HG02759 (cell line): ENCODE measurements around the gene PTPN4.
"Not testable (repeated sequence)": the region's sequence is repeated elsewhere in the genome, so short reads cannot be mapped to it uniquely, and the experiment has no call there.

Experiments used
- ATAC-seq: cut with Tn5 transposase; IDR thresholded peaks from one replicate; pipeline ENCODE4 v1.9.1; 2021; ENCODE audit warnings: mild to moderate bottlenecking, moderate library complexity; ENCODE audit not compliant: unreplicated experiment

Gene PTPN4

DNA sequence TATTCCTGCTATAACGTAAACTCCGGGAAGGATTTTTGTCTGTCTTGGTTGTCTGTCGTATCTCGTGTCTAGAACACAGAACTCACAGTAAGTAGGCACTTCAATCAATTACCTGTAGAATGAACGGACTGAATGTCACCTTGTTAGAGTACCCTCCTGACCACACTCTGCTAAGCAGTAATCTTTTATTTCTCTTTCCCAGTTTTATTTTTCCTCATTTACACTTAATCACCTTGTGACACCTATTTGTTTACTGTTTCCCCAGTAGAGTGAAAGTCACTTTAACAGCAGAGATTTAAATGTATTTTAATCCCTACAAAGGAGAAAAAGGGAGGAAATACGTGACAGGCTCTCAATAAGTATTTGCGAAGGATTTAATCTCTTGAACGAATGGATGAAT, 252.6 kb downstream of the PTPN4 start:
- no peak for ATAC-seq

DNA sequence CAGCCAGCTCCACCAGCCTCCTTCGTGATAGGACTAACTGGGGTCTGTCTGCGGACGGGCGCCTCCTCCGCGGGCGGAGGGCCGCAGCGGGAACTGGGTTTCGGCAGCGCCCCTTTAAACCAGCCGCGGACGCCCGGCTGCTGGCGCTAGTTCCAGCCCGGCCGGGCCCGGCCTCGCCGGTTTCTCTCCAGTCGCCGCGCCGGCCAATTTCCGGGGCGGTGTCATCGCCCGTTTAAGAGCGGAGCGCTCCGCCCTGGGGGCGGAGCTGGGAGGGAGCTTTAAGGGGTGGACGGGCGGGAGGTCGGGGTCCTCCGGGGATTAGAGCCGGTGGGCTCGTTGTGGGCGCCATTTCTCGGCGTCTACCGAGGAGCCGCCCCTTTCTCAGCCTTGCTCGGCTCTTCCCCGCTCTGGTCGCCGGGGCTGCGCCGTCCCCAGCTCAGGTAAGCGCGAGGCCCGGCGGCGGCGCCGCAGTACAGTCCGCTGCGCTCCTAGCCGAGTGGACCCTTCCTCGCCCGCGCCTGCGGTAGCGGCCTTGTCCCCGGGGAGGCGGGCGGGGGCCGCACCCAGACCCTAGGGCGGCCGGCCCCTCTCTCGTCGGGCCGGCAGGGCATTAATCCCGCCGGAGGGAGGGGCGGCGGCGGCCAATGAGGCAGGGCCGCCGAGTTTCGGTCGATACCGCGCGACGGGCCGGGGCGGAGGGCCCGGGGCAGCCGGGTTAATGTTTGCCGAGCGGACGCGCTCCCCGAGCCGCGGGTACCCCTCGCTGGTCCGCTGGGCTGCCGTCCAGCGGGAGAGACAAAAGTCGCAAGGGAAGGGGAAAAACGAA, 253.3 kb downstream of the PTPN4 start, which contains the start of gene EPB41L5:
TSS of gene EPB41L5 (plus strand) at position 307 of the 826 bp plus-strand sequence. CDS start 6,008 bp downstream, outside the sequence.
- peak; percentile 94 for ATAC-seq

DNA sequence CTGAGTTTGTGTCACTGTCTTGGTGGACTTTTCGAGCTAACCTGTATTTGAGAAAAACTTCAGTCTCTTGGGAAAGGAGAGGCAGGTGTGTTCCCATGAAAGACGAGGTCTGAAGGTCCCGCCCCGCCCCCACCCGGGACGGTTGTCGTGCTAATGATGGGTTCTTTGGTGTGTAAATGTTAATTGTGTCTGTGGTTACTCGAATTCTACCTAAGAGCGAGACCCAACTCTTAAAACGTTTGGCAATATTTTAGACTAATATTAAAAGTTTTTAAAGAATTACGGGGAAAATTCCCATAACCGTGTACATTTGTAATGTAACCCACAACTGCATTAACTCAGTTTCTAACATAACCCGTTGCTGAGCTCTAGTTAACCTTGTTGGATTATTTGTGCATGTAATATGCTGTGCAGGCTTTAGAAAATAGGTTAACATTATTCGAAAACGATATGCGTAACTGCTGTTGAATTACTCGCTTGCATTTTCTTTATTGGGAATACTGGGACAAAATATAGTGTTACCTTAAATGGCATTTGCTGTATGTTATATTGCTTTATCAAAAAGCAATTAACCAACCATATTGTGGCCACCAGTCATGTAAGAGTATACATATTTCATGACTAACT, 254.0 kb downstream of the PTPN4 start:
- peak; percentile 2 for ATAC-seq

DNA sequence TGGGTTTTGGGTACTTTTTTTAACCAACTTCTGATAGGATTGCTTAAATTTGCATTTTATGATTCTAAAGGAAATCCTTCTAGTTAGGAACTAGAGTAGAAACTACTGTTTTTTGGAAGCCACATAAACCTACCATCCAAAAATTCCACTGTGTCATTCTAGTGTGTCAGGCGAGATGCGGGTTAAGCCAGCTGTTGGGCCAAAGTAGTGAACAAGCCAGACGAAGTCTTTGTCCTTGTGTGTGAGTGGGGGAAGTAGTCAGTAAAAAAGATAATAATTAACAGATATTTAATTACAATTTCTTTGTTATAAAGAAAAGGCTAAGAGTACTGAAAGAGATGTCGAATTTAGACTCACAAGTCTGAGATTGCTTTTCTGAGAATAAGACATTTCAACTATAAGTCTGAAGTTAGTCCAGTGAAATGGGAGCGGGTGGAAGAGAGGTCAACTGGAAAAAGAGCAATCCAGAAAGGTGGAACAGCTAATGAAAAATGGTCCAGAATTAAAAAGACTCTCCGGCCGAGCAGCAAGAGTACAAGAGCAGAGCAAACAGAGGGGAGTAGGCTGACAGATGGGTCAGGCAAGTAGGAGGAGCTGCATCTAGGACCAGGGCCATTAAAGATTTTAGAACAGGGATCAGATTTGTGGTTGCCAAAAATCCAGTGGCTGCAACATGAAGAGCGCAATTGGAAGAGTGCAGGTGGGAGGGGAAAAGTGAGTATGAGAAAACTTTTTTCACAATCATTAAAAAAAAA, 254.7 kb downstream of the PTPN4 start:
- no peak for ATAC-seq

DNA sequence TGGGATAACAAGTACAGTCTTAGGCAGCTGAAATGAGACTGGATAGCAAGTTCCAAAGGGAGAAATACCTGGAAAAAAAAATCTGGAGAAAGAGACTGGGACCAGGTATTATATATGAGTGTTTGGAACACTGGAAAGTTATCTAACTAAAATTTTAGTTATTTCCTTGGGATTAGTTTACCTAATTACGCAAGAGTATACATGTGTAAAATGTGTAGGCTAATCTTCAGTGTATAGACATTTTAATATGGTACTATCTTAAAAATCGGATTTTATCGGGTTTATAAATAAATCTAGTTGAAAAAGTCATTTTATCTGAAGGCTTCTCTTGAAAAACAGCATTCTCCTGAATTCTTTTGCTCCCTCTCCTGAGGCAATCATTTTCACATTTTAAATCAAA, 257.1 kb downstream of the PTPN4 start:
- ATAC-seq, result no peak

DNA sequence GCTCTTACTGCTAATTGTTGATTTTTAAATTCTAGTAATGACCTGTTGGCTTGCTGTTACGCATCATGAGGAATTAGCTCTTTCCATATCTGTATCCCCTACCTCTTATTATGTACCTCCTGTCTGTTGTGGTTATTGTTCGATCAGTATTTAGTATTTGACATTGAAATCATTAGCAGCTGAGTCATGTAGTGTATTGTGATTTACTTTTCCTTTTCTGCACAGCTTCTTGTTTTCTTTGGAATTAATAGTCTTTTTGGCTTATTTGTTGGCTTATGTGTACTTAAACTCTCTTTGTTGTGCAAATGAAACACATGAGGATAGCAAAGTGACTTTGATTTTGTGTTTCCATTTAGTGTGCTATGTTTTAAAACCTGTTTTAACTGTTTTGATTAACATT, 257.5 kb downstream of the PTPN4 start:
- no peak for ATAC-seq

DNA sequence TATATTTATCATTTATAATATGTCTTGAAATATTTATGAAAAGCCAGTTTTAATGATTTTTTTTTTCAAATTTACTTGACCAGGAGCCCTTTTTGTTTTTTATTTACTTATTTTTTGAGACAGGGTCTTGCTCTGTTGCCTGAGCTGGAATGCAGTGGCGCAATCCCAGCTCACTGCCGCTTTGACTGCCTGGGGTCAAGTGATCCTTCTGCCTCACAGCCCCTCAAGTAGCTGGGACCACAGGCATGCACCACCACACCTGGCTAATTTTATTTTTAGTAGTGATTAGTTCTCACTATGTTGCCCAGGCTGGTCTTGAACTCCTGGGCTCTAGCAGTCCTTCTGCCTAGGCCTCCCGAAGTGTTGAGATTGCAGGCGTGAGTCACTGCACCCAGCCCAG, 258.8 kb downstream of the PTPN4 start:
- no peak for ATAC-seq

DNA sequence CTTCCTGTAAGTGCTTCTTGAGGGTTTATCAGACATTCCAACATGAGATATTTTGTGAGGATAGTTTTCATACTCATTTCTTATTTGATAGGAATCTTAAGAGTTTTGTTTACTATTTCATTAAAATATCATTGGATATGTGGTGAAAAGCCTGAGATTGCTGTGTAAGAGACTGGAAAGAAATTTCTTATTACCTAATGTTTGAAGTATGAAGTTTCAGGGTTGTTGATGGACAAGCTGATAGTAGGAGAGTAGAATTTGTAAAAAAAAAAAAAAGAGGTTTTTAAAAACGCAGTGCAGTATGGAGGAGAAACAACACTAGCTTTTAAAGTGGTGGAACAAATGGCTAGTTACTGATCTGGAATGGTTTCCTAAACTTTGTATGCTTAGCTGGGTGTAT, 260.8 kb downstream of the PTPN4 start:
- no peak for ATAC-seq

DNA sequence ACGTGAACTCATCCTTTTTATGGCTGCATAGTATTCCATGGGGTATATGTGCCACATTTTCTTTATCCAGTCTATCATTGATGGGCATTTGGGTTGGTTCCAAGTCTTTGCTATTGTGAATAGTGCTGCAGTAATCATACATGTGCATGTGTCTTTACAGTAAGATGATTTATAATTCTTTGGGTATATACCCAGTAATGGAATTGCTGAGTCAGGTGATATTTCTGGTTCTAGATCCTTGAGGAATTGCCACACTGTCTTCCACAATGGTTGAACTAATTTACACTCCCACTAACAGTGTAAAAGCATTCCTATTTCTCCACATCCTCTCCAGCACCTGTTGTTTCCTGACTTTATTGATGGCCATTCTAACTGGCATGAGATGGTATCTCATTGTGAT, 262.8 kb downstream of the PTPN4 start:
- not testable (repeated sequence) for ATAC-seq

DNA sequence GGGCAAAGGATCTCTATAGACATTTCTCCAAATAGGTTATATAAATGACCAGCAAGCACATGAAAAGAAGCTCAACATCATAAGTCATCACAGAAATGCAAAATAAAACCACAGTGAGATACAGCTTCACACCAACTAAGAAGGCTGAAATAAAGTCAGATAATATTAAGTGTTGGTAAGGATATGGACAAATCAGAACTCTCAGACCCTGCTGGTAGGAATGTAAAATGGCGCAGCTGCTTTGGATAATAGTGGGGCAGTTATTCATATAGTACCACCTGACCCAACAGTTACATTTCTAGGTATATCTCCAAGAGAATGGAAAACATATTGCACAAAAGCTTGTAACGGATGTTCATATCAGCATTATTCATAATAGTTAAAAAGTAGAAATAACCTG, 267.2 kb downstream of the PTPN4 start:
- no peak for ATAC-seq

DNA sequence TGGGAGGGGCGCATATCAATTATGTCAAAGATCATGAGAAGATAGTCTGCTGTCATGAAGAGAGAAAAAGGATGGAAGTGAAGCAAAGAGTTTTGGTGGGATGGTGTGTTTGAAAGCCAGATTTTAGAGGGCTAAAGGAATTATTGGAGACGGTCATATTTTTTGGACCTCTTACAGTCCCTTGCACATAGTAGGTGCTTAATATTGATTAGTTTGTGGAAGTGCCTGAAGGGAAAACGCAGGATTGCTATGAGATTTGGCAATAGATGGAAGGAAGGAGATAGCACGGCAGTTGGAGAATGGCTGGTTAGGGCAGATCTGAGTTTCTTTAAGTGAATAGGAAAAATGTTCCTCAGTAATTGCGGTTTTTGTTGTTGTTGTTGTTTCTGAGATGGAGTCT, 269.1 kb downstream of the PTPN4 start:
- no peak for ATAC-seq

DNA sequence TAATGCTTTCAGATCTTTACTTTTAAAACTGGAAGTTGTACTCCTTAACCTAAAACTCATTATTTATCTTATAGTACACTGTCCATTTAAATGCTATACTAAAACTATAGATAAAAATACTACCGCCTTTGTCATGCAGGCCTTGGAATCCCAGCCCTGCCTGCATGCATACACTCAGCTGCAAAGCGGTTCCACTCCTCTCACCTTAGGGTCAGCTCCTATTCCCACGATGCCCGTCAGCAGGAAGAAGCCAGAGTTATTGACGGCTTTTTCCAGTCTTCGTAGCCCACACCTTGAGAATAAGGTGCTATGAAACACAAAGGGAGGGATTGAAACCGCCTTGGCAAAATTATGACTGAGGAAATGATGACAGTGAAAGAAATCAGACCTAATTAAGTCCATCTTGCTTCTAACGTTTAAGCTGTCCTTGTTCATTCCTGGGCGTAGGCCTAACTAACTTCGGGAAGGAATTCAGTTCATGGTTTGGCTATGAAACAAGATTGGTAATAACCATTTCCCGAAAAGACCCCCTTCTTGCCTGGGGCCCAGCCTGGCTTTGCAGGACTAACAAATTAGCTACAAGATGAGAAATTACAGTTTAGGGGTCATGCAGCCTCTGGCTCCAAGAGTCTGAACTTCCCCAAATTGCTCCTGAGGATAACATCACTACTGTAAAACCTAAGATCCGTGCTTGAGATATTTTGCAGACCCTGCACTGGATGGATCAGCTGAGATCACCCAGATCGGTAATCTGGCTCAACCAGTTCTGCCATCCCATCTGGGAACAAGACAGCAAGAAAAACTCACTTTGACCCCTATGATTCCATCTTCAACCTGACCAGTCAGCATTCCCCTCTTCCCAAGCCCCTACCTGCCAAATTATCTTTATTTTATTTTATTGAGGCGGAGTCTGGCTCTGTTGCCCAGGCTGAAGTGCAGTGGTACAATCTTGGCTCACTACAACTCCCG, 270.2 kb downstream of the PTPN4 start:
- ATAC-seq, result no peak

DNA sequence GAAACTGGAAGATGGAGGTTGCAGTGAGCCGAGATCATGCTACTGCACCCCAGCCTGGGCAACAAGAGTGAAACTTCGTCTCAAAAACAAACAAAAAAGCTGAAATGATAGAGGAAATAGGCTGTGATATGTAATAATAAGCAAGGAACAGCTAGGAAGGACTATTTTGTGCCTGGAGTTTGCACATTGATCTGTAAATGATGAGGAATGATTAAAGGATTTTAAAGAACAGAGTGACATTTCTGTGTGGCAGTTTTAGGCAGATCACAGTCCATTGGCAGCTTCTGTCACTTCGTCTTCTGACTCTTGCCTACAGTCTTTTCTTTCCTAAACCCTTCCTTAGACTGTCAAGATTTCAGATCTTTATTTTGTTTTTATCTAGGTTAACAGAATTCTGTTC, 272.6 kb downstream of the PTPN4 start:
- no peak for ATAC-seq
